ENCODE data around the gene CTIF. TPM values are rescaled to one million over a fixed set of nuclear protein-coding genes. Genes with fewer than 3 reads are reported as not detected.

The CTIF gene
- total and polyA plus RNA-seq, 7 experiments from 2014 or later, result 1.3 to 11.2 (median 2.5) TPM; not detected in 2

DNA sequence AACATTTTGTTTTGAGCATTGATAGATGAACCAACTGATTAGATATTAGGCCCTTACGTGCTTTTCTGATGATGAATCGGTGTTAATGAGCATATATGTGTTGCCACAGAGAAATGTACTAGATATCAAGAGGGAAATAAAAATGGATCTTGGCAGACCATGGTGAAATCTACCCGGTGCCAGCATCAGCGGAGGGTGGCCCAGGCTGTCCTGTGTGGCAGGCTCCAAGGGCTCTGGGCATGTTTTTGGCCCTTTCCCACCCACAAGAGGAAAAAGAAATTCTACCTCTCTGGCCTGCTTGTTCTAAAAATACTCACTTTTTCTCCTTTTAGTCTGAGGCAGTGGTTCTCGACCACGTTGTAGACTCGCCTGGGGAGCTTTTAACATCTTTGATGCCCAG lies 154.2 kb downstream of the CTIF start:
- Mint-ChIP-seq H3K4me1 (no peaks in the 10 kb centered on the region), H3K27ac (no peak overlapping the region), H3K9me3 (no peaks in the 10 kb centered on the region), H3K36me3 (no peaks in the 10 kb centered on the region), H3K27me3 (peaks cover 0 to 6% (median 0%) of the 10 kb centered on the region in 5 donors), H3K4me3 (no peak overlapping the region)
- Histone ChIP-seq H3K4me1 (ENCODE audit: control insufficient read depth in 2 of 2, insufficient read depth in 2 of 2, low read length in 2 of 2) (no peaks in the 10 kb centered on the region), H3K27me3 (ENCODE audit: control insufficient read depth in 2 of 2, insufficient read depth in 2 of 2, low read length in 2 of 2) (no peaks in the 10 kb centered on the region), H3K36me3 (ENCODE audit: control insufficient read depth in 2 of 3, insufficient read depth in 3 of 3, low read length in 3 of 3) (no peaks in the 10 kb centered on the region), H3K9me3 (ENCODE audit: control insufficient read depth in 2 of 3, low read length in 3 of 3) (no peaks in the 10 kb centered on the region), H3K4me3 (ENCODE audit: low read length) (no peak overlapping the region), H3K27ac (ENCODE audit: low read depth, low read length) (no peak overlapping the region)
- DNase-seq (no peak), ATAC-seq (no peak)
- CTCF ChIA-PET, result no interaction called here
- intact Hi-C loops (cut with micrococcal nuclease), result no loop called here
- POLR2A ChIA-PET, result no interaction called here

- Mint-ChIP-seq H3K9me3 (no peaks in the 10 kb centered on the region), H3K36me3 (no peaks in the 10 kb centered on the region), H3K27ac (no peak overlapping the region), H3K4me1 (peaks cover 0 to 3% (median 0%) of the 10 kb centered on the region in 7 donors), H3K27me3 (peaks cover 0 to 6% (median 0%) of the 10 kb centered on the region in 5 donors), H3K4me3 (no peak overlapping the region)
- H3K36me3 ChIP-seq (ENCODE audit: control insufficient read depth in 2 of 3, insufficient read depth in 3 of 3, low read length in 3 of 3), result no peaks in the 10 kb centered on the region
- POLR2A ChIA-PET, result no interaction called here
- intact Hi-C loops (cut with micrococcal nuclease), result no loop called here
- no peak overlapping the region for H3K27ac ChIP-seq (ENCODE audit: low read depth, low read length)
- no peaks in the 10 kb centered on the region for H3K9me3 ChIP-seq (ENCODE audit: control insufficient read depth in 2 of 3, low read length in 3 of 3)
- DNase-seq, result no peak
- H3K4me3 ChIP-seq (ENCODE audit: low read length), result no peak overlapping the region
- no peak for ATAC-seq
- no peaks in the 10 kb centered on the region for H3K27me3 ChIP-seq (ENCODE audit: control insufficient read depth in 2 of 2, insufficient read depth in 2 of 2, low read length in 2 of 2)
- no peaks in the 10 kb centered on the region for H3K4me1 ChIP-seq (ENCODE audit: control insufficient read depth in 2 of 2, insufficient read depth in 2 of 2, low read length in 2 of 2)
- CTCF ChIA-PET, result no interaction called here
Measured at GRCh38 chr18:48693625-48694262, 154.9 kb downstream of the CTIF start.

DNA sequence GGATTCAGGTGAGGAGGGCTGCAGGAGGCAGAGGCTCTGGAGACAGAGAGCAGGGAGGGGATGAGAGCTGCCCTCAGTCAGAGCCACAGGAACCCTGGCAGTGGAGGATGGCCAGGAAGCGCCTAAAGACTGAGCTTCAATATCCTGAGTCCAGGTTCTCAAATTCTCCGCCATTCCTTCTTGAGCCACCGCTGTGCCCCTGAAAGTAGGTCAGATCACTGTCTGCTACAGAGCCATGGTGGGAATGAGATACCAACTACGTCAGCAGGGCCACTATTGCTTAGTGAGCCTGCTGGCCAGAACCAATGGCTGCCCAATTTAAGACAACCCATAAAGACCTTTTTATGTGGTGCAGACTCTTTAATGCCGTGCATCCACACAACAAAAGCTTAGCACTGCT lies 155.5 kb downstream of the CTIF start:
- Histone ChIP-seq H3K4me3 (ENCODE audit: low read length) (no peak overlapping the region), H3K27ac (ENCODE audit: low read depth, low read length) (no peak overlapping the region), H3K4me1 (ENCODE audit: control insufficient read depth in 2 of 2, insufficient read depth in 2 of 2, low read length in 2 of 2) (no peaks in the 10 kb centered on the region), H3K36me3 (ENCODE audit: control insufficient read depth in 2 of 3, insufficient read depth in 3 of 3, low read length in 3 of 3) (no peaks in the 10 kb centered on the region), H3K9me3 (ENCODE audit: control insufficient read depth in 2 of 3, low read length in 3 of 3) (no peaks in the 10 kb centered on the region), H3K27me3 (ENCODE audit: control insufficient read depth in 2 of 2, insufficient read depth in 2 of 2, low read length in 2 of 2) (no peaks in the 10 kb centered on the region)
- peaks cover 0 to 6% (median 0%) of the 10 kb centered on the region in 7 donors for H3K4me1 Mint-ChIP-seq
- no peak for DNase-seq
- H3K27me3 Mint-ChIP-seq, result peaks cover 0 to 6% (median 0%) of the 10 kb centered on the region in 5 donors
- no peaks in the 10 kb centered on the region for H3K36me3 Mint-ChIP-seq
- no peak for ATAC-seq
- intact Hi-C loops (cut with micrococcal nuclease), result no loop called here
- no peaks in the 10 kb centered on the region for H3K9me3 Mint-ChIP-seq
- ChIA-PET POLR2A (no interaction called here), CTCF (no interaction called here)
- no peak overlapping the region for H3K4me3 Mint-ChIP-seq
- no peak overlapping the region for H3K27ac Mint-ChIP-seq

DNA sequence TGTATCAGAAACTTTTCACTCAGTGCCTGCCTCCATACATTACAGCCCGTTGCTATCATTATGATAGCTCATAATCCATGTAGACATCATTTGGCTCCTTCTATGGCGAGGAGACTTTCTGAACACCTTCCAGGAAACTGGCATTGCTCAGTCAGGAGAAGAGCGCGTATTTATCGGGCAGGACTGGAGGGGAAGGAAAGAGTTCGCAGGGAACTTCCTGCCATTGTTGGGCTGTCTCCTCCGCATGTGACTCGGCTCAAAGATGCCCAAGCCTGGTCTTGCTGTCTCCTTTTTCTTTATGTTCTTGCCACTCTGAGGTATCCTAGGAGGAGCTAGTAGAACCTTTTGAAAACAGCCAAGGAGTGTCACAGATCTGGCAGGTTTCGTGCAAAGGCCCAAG lies 156.8 kb downstream of the CTIF start:
- intact Hi-C loops (cut with micrococcal nuclease), result no loop called here
- Mint-ChIP-seq H3K4me3 (no peak overlapping the region), H3K27ac (no peak overlapping the region), H3K4me1 (peaks cover 0 to 14% (median 0%) of the 10 kb centered on the region in 7 donors), H3K27me3 (peaks cover 0 to 6% (median 0%) of the 10 kb centered on the region in 5 donors), H3K36me3 (no peaks in the 10 kb centered on the region), H3K9me3 (no peaks in the 10 kb centered on the region)
- Histone ChIP-seq H3K9me3 (ENCODE audit: control insufficient read depth in 2 of 3, low read length in 3 of 3) (no peaks in the 10 kb centered on the region), H3K36me3 (ENCODE audit: control insufficient read depth in 2 of 3, insufficient read depth in 3 of 3, low read length in 3 of 3) (no peaks in the 10 kb centered on the region), H3K4me3 (ENCODE audit: low read length) (no peak overlapping the region), H3K27me3 (ENCODE audit: control insufficient read depth in 2 of 2, insufficient read depth in 2 of 2, low read length in 2 of 2) (no peaks in the 10 kb centered on the region), H3K4me1 (ENCODE audit: control insufficient read depth in 2 of 2, insufficient read depth in 2 of 2, low read length in 2 of 2) (no peaks in the 10 kb centered on the region), H3K27ac (ENCODE audit: low read depth, low read length) (no peak overlapping the region)
- DNase-seq, result no peak
- ChIA-PET CTCF (no interaction called here), POLR2A (no interaction called here)
- ATAC-seq, result no peak

DNA sequence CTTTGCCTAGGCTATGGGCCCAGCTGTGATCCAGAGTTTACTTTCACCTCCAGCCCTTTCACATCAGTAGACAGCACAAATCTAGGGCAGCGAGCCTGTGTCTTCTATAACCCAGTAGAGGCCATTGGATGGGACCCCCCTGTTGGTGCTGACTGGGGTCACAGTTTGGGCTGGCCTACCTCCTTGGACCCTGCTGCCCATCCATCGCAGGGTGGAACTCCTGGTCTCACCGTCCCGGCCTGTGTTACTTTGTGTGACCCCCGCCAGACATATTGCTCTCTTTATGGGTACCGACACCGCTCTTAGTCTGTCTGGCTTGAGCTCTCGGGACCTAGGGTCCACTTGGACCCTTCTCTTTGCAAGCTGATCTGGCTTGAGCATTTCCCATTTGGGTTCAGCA lies 157.4 kb downstream of the CTIF start:
- ChIA-PET POLR2A (no interaction called here), CTCF (no interaction called here)
- Histone ChIP-seq H3K36me3 (ENCODE audit: control insufficient read depth in 2 of 3, insufficient read depth in 3 of 3, low read length in 3 of 3) (no peaks in the 10 kb centered on the region), H3K4me3 (ENCODE audit: low read length) (no peak overlapping the region), H3K27ac (ENCODE audit: low read depth, low read length) (no peak overlapping the region), H3K27me3 (ENCODE audit: control insufficient read depth in 2 of 2, insufficient read depth in 2 of 2, low read length in 2 of 2) (no peaks in the 10 kb centered on the region), H3K4me1 (ENCODE audit: control insufficient read depth in 2 of 2, insufficient read depth in 2 of 2, low read length in 2 of 2) (no peaks in the 10 kb centered on the region), H3K9me3 (ENCODE audit: control insufficient read depth in 2 of 3, low read length in 3 of 3) (no peaks in the 10 kb centered on the region)
- no peak overlapping the region for H3K4me3 Mint-ChIP-seq
- peaks cover 0 to 20% (median 0%) of the 10 kb centered on the region in 7 donors for H3K4me1 Mint-ChIP-seq
- no peaks in the 10 kb centered on the region for H3K9me3 Mint-ChIP-seq
- intact Hi-C loops (cut with micrococcal nuclease), result no loop called here
- no peaks in the 10 kb centered on the region for H3K36me3 Mint-ChIP-seq
- H3K27ac Mint-ChIP-seq, result no peak overlapping the region
- H3K27me3 Mint-ChIP-seq, result peaks cover 0 to 6% (median 0%) of the 10 kb centered on the region in 5 donors
- ATAC-seq, result no peak
- no peak for DNase-seq

DNA sequence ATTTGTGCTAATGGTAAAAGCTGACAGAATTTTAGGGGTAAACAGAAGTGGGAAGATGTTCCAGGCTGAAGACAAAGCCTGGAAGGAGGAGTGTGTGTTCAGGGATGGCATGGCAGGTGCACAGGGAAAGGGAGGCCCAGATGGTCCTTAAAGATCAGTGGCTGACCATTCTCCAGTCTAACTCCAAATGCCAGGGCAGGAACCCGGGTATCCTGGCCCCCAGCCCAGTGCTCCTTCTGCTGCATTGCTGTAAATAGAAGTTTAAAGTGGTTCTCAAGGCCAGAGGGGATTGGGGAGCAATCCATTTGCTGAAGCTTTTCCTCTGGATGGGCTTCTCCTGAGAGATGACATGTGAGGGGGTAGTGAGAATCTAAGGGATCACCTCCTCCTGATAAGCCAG lies 158.6 kb downstream of the CTIF start:
- Mint-ChIP-seq H3K27ac (no peak overlapping the region), H3K9me3 (no peaks in the 10 kb centered on the region), H3K36me3 (no peaks in the 10 kb centered on the region), H3K27me3 (peaks cover 0 to 3% (median 0%) of the 10 kb centered on the region in 5 donors), H3K4me1 (peaks cover 0 to 29% (median 0%) of the 10 kb centered on the region in 7 donors), H3K4me3 (no peak overlapping the region)
- intact Hi-C loops (cut with micrococcal nuclease), result no loop called here
- ATAC-seq (no peak), DNase-seq (no peak)
- CTCF ChIA-PET, result no interaction called here
- no peaks in the 10 kb centered on the region for H3K36me3 ChIP-seq (ENCODE audit: control insufficient read depth in 2 of 3, insufficient read depth in 3 of 3, low read length in 3 of 3)
- no peaks in the 10 kb centered on the region for H3K4me1 ChIP-seq (ENCODE audit: control insufficient read depth in 2 of 2, insufficient read depth in 2 of 2, low read length in 2 of 2)
- POLR2A ChIA-PET, result no interaction called here
- no peak overlapping the region for H3K27ac ChIP-seq (ENCODE audit: low read depth, low read length)
- no peak overlapping the region for H3K4me3 ChIP-seq (ENCODE audit: low read length)
- H3K27me3 ChIP-seq (ENCODE audit: control insufficient read depth in 2 of 2, insufficient read depth in 2 of 2, low read length in 2 of 2), result no peaks in the 10 kb centered on the region
- no peaks in the 10 kb centered on the region for H3K9me3 ChIP-seq (ENCODE audit: control insufficient read depth in 2 of 3, low read length in 3 of 3)

DNA sequence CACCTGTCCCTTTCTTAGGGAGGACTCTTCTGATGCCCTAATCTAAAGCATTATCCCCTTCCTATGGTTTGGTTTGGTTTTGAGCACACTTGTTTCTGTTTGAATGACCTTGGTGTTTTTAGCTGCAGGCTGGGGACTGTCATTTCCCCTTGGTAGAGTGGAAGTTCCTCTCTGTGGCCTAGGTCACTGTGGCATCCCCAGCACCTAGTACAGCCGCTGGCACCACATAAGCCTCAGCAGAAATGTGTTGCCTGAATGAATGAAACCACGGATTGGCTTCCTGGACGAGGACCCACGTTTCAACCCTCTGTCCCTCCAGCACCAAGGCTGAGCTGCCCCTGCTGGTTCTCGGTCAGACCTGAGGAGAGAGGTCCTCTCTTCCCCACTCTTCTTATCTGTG lies 159.9 kb downstream of the CTIF start:
- ChIA-PET POLR2A (no interaction called here), CTCF (no interaction called here)
- intact Hi-C loops (cut with micrococcal nuclease), result no loop called here
- Mint-ChIP-seq H3K36me3 (no peaks in the 10 kb centered on the region), H3K27me3 (peaks cover 0 to 2% (median 0%) of the 10 kb centered on the region in 5 donors), H3K4me3 (no peak overlapping the region), H3K9me3 (no peaks in the 10 kb centered on the region), H3K4me1 (peaks cover 0 to 39% (median 4%) of the 10 kb centered on the region in 7 donors), H3K27ac (no peak overlapping the region)
- no peaks in the 10 kb centered on the region for H3K36me3 ChIP-seq (ENCODE audit: control insufficient read depth in 2 of 3, insufficient read depth in 3 of 3, low read length in 3 of 3)
- no peaks in the 10 kb centered on the region for H3K9me3 ChIP-seq (ENCODE audit: control insufficient read depth in 2 of 3, low read length in 3 of 3)
- no peaks in the 10 kb centered on the region for H3K27me3 ChIP-seq (ENCODE audit: control insufficient read depth in 2 of 2, insufficient read depth in 2 of 2, low read length in 2 of 2)
- no peak overlapping the region for H3K4me3 ChIP-seq (ENCODE audit: low read length)
- DNase-seq, result no peak
- peak; percentile 60 for ATAC-seq
- H3K27ac ChIP-seq (ENCODE audit: low read depth, low read length), result no peak overlapping the region
- H3K4me1 ChIP-seq (ENCODE audit: control insufficient read depth in 2 of 2, insufficient read depth in 2 of 2, low read length in 2 of 2), result no peaks in the 10 kb centered on the region

Measured in naive thymus-derived CD4-positive, alpha-beta T cell (primary cell).